HG03139 (cell line): ENCODE measurements around the gene ULBP3.
"Not testable (repeated sequence)": the region's sequence is repeated elsewhere in the genome, so short reads cannot be mapped to it uniquely, and the experiment has no call there.

Experiments used
- ATAC-seq: cut with Tn5 transposase; IDR thresholded peaks from one replicate; pipeline ENCODE4 v1.9.1; 2021; ENCODE audit not compliant: unreplicated experiment

The ULBP3 gene

DNA sequence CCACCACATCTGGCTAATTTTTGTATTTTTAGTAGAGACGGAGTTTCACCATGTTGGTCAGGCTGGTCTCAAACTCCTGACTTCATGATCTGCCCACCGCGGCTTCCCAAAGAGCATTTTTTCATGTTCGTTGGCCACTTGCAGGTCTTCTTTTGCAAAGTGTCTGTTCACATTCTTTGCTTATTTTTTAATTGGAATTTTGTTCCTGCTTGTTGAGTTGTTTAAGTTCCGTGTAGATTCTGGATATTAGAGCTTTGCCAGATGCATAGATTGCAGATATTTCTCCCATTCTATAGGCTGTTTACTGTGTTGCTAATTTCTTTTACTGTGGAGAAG is 51.8 kb downstream of the ULBP3 start:
- ATAC-seq, result not testable (repeated sequence)

DNA sequence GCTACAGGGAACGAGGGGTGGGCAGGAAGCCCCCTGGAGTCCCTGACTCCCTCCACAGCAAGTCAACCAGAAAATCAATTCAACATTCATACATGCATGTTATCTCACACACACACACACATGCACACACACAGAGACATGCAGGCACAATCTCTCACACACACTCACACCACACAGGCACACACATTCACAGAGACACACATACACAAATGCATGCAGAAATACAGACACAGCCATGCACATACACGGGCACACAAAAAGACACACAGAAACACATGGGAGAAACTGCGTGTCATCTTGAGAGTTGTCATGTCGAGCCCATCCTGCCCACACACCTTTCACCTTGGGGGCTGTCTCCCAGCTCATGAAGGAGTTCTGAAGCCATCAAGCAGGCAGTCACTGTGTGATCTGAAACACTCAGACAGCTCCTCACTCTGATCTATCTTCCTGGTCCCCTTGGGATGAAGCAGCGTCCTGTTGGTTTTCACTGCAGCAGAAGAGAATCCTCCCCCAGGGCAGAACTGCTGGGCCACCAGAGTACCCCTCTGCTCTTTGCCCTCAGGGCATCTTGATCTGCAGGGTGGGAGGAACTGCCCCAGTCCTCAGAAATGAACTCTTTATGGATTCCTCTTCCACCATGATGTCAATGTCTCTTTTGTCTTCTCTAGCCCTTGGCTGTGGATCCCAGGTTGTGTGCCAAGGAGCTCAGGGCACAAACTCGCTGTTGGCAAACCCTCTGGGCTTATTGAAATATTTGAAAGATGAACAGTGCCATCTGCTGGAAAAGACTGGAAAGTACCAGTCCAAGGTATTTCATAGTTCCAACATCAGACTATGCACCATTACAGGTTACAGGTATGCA is 52.4 kb downstream of the ULBP3 start:
- no peak for ATAC-seq

DNA sequence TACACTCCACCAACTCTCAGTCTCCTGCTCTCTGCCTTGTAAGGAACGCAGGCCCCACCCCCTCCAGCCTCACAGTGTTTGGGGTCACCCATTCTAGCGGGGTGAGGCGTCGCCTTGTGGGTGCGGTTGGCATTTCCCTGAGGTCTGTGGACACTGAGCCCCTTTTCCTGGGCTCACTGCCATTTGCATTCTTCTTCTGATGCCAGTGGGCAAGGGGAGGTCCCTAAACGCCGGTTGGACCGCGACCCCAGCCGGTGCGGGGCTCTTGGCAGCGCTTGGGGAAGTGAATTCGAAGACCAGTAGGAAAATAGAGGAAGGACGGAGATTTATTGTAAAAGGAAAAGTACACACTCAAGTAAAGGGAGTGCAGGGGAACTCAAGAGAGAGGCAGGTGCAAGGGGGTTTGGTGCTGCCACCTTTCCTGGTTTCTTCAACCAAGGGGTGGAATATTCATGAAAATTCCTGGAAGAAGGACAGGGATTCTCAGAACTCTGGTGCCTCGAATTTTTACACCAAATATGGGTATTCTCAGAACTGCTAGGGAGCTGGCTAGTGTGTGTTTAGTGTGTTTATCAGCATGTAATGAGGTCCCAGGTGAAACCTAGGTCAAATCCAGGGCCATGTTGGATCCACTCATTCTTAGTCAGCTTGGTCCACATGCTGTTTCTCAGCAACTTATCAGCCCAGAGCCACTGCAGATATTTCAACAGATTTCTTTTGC is 53.5 kb downstream of the ULBP3 start:
- not testable (repeated sequence) for ATAC-seq

DNA sequence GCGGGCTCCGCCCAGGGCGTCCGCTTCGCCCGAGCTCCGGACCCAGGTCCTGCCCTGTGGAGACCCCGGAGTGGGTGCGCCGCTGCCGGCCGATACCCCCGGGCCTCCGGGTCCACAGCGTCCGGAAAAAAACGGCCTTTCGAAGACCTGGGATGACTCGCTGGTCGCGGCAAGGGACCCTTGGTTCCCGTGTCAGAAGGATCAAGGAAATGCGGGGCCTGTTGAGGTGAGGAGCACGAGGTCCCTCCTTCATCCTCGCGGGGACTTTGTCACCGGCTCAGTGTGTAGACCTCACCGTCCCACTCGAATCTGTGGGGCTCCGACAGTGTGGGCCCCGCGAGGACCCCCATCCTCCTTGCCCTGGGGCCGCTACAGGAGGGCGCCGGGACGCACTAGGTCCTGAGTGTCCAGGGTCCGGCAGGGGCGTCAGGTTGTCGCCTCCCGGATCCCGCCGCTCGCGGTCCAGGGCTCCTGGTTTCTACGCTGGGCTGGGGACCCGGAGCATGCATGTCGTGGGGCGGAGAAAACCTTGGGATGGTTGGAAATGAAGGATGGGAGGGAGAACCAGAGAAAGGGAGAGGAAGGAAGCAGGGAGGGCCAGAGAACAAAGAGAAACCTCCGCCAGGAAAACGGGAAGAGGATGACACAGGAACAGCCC is 54.2 kb downstream of the ULBP3 start:
- ATAC-seq, result not testable (repeated sequence)

DNA sequence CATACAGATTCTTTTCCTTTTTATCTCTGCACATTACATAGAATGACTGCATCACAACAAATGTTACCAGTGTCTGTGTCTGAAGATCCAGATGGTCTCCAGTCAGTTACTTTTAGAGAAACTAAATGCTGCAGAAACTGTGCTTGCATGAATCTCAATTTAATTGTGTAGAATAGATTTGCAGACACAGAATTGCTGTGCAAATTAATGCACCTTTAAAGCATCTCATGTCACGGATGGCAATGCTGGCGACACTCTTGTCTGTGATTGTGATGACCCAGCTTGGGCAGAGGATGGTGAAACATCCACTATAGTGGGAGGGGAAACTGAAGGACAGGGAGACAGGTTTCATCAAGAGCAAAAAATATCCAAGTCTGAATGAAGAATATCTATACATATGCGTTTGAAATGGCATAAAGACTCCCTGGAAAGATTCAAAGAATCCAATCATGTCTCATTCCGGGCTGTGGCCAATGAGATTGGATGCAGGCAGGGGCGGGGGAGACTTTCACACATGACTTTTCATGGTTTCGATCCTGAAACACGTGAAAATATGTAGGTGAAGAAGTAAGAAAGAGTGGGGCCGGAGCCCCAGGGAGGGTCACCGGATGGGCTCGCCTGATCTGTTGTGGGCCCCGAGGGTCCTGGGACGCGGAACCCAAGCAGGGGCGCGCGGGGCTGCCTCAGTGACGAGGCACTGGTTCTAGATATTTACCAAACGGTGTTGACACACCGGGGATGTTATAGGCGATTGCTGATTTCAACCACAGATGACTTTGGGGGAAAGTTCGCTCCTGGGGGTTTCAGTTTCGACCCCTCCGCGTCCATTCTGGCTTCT is 54.9 kb downstream of the ULBP3 start:
- ATAC-seq, result not testable (repeated sequence)

DNA sequence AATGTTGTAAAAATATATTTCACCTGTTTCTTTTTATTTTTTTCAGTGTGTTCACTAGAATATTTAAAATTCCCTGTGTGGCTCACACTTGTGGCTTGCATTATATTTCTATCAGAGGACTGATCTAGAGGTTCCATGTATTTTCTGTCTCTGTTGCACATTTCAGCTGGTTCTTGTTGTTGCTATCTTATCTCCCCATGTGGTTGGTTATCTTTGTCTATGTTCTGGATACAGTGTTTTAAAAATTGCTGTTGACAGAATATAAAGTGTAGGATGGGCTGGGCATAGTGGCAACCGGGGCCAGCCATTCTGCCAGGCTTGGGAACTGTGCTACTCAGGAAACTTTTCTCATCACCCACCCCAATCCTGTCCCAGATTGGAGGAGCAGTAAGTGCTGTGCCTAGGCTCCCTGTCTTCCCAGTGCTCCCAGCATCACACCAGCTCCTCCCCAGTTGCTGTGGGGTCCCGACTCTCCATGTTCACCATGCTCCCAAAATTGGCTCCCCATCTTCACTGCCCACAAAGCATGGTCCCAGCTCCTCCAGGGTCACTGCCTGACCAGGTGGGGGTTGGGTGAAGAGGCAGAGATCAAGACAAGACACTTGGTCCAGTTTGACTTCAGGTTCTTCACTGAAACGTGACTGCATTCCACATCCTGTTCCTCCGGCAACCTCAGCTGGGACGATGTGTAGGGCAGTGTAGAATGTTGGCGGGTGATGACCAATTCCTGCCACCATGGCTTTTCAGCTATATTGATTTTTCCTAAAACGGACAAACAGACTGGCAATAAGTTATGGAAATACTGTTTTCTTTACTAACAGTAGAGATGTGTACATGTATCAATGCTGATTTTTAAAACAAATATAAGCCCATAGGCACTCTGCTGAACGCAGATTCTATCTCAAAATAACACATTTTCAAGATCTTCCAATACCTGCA is 55.8 kb downstream of the ULBP3 start:
- ATAC-seq, result not testable (repeated sequence)
